ENCODE measurements around the gene OBP2A.

OBP2A gene

GRCh38 chr9:135521608-135522095 is 24.3 kb upstream of the OBP2A start:
- Histone ChIP-seq H3K9me3 (ENCODE audit: insufficient read depth, low read length) (no peaks in the 10 kb centered on the region), H3K4me1 (ENCODE audit: low read length) (no peaks in the 10 kb centered on the region), H4K20me1 (ENCODE audit: insufficient read depth, low read length) (no peaks in the 10 kb centered on the region), H3K9ac (ENCODE audit: low read length) (no peak overlapping the region), H3K36me3 (replicated peaks; ENCODE audit: low read depth, low read length) (no peaks in the 10 kb centered on the region), H3K27me3 (ENCODE audit: low read depth, low read length) (no peaks in the 10 kb centered on the region), H3K4me3 (ENCODE audit: low read length) (no peak overlapping the region), H3K4me2 (ENCODE audit: low read length) (no peak overlapping the region), H2AFZ (ENCODE audit: low read depth, low read length) (no peak overlapping the region), H3K79me2 (ENCODE audit: low read length) (no peaks in the 10 kb centered on the region), H3K27ac (ENCODE audit: low read length) (no peak overlapping the region)
- no peak for TF ChIP-seq EZH2phosphoT487 (IDR thresholded peaks at IDR 0.05; ENCODE audit: low read depth)
- TF ChIP-seq CTCF (IDR thresholded peaks at IDR 0.05; ENCODE audit: low read depth, low read length), result no peak

- no peak overlapping the region for H3K27ac ChIP-seq (ENCODE audit: low read length)
- no peaks in the 10 kb centered on the region for H3K36me3 ChIP-seq (replicated peaks; ENCODE audit: low read depth, low read length)
- H2AFZ ChIP-seq (ENCODE audit: low read depth, low read length), result no peak overlapping the region
- no peak overlapping the region for H3K4me2 ChIP-seq (ENCODE audit: low read length)
- no peak overlapping the region for H3K4me3 ChIP-seq (ENCODE audit: low read length)
- H3K9ac ChIP-seq (ENCODE audit: low read length), result no peak overlapping the region
- H3K9me3 ChIP-seq (ENCODE audit: insufficient read depth, low read length), result no peaks in the 10 kb centered on the region
- TF ChIP-seq EZH2phosphoT487 (IDR thresholded peaks at IDR 0.05; ENCODE audit: low read depth) (no peak), CTCF (IDR thresholded peaks at IDR 0.05; ENCODE audit: low read depth, low read length) (no peak)
- H4K20me1 ChIP-seq (ENCODE audit: insufficient read depth, low read length), result no peaks in the 10 kb centered on the region
- no peaks in the 10 kb centered on the region for H3K79me2 ChIP-seq (ENCODE audit: low read length)
- H3K27me3 ChIP-seq (ENCODE audit: low read depth, low read length), result no peaks in the 10 kb centered on the region
- no peaks in the 10 kb centered on the region for H3K4me1 ChIP-seq (ENCODE audit: low read length)
Measured at GRCh38 chr9:135522137-135522877, 23.6 kb upstream of the OBP2A start.

GRCh38 chr9:135522931-135523330 is 23.0 kb upstream of the OBP2A start:
- no peak overlapping the region for H3K27ac ChIP-seq (ENCODE audit: low read length)
- H3K79me2 ChIP-seq (ENCODE audit: low read length), result no peaks in the 10 kb centered on the region
- H3K36me3 ChIP-seq (replicated peaks; ENCODE audit: low read depth, low read length), result no peaks in the 10 kb centered on the region
- TF ChIP-seq CTCF (IDR thresholded peaks at IDR 0.05; ENCODE audit: low read depth, low read length), result no peak
- no peak for TF ChIP-seq EZH2phosphoT487 (IDR thresholded peaks at IDR 0.05; ENCODE audit: low read depth)
- H2AFZ ChIP-seq (ENCODE audit: low read depth, low read length), result no peak overlapping the region
- no peak overlapping the region for H3K4me2 ChIP-seq (ENCODE audit: low read length)
- H3K4me3 ChIP-seq (ENCODE audit: low read length), result no peak overlapping the region
- no peaks in the 10 kb centered on the region for H4K20me1 ChIP-seq (ENCODE audit: insufficient read depth, low read length)
- no peaks in the 10 kb centered on the region for H3K9me3 ChIP-seq (ENCODE audit: insufficient read depth, low read length)
- no peaks in the 10 kb centered on the region for H3K4me1 ChIP-seq (ENCODE audit: low read length)
- no peak overlapping the region for H3K9ac ChIP-seq (ENCODE audit: low read length)
- no peaks in the 10 kb centered on the region for H3K27me3 ChIP-seq (ENCODE audit: low read depth, low read length)

GRCh38 chr9:135523521-135524129 is 22.3 kb upstream of the OBP2A start:
- H3K9ac ChIP-seq (ENCODE audit: low read length), result no peak overlapping the region

More at GRCh38 chr9:135523521-135524129, 22.3 kb upstream of the OBP2A start:
- Histone ChIP-seq H3K4me1 (ENCODE audit: low read length) (no peaks in the 10 kb centered on the region), H2AFZ (ENCODE audit: low read depth, low read length) (no peak overlapping the region), H3K79me2 (ENCODE audit: low read length) (no peaks in the 10 kb centered on the region), H3K27ac (ENCODE audit: low read length) (no peak overlapping the region), H3K27me3 (ENCODE audit: low read depth, low read length) (no peaks in the 10 kb centered on the region), H4K20me1 (ENCODE audit: insufficient read depth, low read length) (no peaks in the 10 kb centered on the region), H3K4me2 (ENCODE audit: low read length) (no peak overlapping the region), H3K4me3 (ENCODE audit: low read length) (no peak overlapping the region), H3K36me3 (replicated peaks; ENCODE audit: low read depth, low read length) (no peaks in the 10 kb centered on the region), H3K9me3 (ENCODE audit: insufficient read depth, low read length) (no peaks in the 10 kb centered on the region)
- no peak for TF ChIP-seq CTCF (IDR thresholded peaks at IDR 0.05; ENCODE audit: low read depth, low read length)
- no peak for TF ChIP-seq EZH2phosphoT487 (IDR thresholded peaks at IDR 0.05; ENCODE audit: low read depth)

Measured in OCI-LY3 (cell line).